ENCODE measurements around the gene PUS1. TPM values are rescaled to one million over a fixed set of nuclear protein-coding genes. Genes with fewer than 3 reads are reported as not detected.

Gene PUS1
- total RNA-seq, 1 donor from 2014 or later = 28.1 TPM

GRCh38 chr12:131895640-131896079 lies 33.4 kb upstream of the PUS1 start:
- no peak for DNase-seq
- no peak for TF ChIP-seq CTCF (IDR thresholded peaks at IDR 0.05; ENCODE audit: partially characterized antibody, unreplicated experiment)
- Mint-ChIP-seq H3K36me3 (ENCODE audit: unreplicated experiment) (no peaks in the 10 kb centered on the region), H3K4me1 (ENCODE audit: low read depth, unreplicated experiment) (peaks cover 13% of the 10 kb centered on the region), H3K4me3 (ENCODE audit: unreplicated experiment) (peak overlapping the region; percentile 87), H3K27ac (ENCODE audit: unreplicated experiment) (peak overlapping the region; percentile 88), H3K27me3 (ENCODE audit: unreplicated experiment) (peaks cover 10% of the 10 kb centered on the region), H3K9me3 (ENCODE audit: unreplicated experiment) (peaks cover 8% of the 10 kb centered on the region)

DNA sequence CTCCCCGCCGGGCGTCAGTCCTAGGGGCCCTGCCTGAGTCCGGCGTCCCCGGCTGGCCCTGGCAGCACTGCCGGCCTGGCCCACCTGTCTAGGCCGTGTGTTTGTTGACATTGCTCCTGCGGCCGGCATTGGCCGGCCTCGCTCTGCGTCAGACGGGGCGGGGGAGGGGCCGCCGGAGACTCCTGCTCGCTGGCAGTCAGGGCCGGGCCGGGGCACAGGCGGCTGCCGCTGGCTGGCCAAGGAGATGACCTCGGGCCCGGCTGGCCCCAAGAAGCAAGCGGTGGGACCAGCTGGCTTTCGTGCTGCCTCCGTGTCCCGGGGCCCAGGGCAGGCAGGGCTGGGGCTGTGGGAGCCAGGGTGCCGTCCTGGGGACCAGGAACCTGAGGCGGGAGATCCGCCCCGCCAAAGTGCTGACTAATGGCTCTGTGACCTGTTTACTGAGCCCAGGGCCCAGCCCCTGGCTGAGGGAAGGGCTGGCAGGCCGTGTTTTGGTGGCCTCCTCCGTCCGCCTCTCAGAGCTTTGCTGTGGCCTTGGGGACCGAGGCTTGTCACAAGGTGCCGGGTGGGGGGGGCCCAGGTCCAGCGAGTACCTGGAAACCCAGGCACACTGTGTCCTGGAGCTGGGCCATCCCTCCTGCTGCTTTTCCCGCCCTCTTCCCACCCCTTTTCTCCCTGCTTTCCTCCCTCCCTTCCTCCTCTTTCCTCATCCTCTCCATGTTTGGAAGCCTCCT lies 32.8 kb upstream of the PUS1 start:
- peaks cover 8% of the 10 kb centered on the region for H3K9me3 Mint-ChIP-seq (ENCODE audit: unreplicated experiment)
- no peak for TF ChIP-seq CTCF (IDR thresholded peaks at IDR 0.05; ENCODE audit: partially characterized antibody, unreplicated experiment)
- peak; percentile 90 for DNase-seq
- H3K36me3 Mint-ChIP-seq (ENCODE audit: unreplicated experiment) = no peaks in the 10 kb centered on the region
- peaks cover 13% of the 10 kb centered on the region for H3K4me1 Mint-ChIP-seq (ENCODE audit: low read depth, unreplicated experiment)
- H3K27ac Mint-ChIP-seq (ENCODE audit: unreplicated experiment) = peak overlapping the region; percentile 81
- H3K4me3 Mint-ChIP-seq (ENCODE audit: unreplicated experiment) = peak overlapping the region; percentile 87
- H3K27me3 Mint-ChIP-seq (ENCODE audit: unreplicated experiment) = peaks cover 10% of the 10 kb centered on the region

- Mint-ChIP-seq H3K36me3 (ENCODE audit: unreplicated experiment) (no peaks in the 10 kb centered on the region), H3K4me1 (ENCODE audit: low read depth, unreplicated experiment) (peaks cover 17% of the 10 kb centered on the region), H3K27me3 (ENCODE audit: unreplicated experiment) (peaks cover 10% of the 10 kb centered on the region), H3K9me3 (ENCODE audit: unreplicated experiment) (peaks cover 8% of the 10 kb centered on the region), H3K4me3 (ENCODE audit: unreplicated experiment) (peak overlapping the region; percentile 84), H3K27ac (ENCODE audit: unreplicated experiment) (peak overlapping the region; percentile 81)
- no peak for DNase-seq
- TF ChIP-seq CTCF (IDR thresholded peaks at IDR 0.05; ENCODE audit: partially characterized antibody, unreplicated experiment) = no peak
Observed at GRCh38 chr12:131896811-131897270, 32.2 kb upstream of the PUS1 start.

GRCh38 chr12:131897276-131897675 lies 31.8 kb upstream of the PUS1 start:
- Mint-ChIP-seq H3K9me3 (ENCODE audit: unreplicated experiment) (peaks cover 8% of the 10 kb centered on the region), H3K27ac (ENCODE audit: unreplicated experiment) (peak overlapping the region; percentile 87), H3K36me3 (ENCODE audit: unreplicated experiment) (no peaks in the 10 kb centered on the region), H3K27me3 (ENCODE audit: unreplicated experiment) (peaks cover 10% of the 10 kb centered on the region), H3K4me1 (ENCODE audit: low read depth, unreplicated experiment) (peaks cover 17% of the 10 kb centered on the region), H3K4me3 (ENCODE audit: unreplicated experiment) (peak overlapping the region; percentile 68)
- TF ChIP-seq CTCF (IDR thresholded peaks at IDR 0.05; ENCODE audit: partially characterized antibody, unreplicated experiment) = no peak
- no peak for DNase-seq

DNA sequence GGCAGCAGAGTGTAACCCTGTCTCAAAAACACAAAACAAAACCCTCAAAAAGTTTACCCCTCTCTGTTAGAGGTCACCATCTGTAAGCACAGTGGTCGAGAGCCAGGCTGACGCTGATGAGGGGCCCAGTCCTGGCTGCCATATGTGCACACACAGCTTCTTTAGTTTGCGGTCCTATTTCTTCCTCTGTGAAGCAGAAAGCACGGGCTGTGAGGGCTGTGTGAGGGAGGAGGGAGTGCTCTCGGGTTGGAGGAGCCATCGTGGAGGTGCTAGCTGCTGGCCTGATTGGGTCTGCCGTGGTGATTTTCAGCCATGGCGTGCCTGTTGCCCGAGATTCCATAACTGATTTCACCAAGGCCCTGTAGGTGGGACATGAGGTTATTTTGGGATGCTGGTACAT lies 31.2 kb upstream of the PUS1 start:
- Mint-ChIP-seq H3K27ac (ENCODE audit: unreplicated experiment) (peak overlapping the region; percentile 87), H3K27me3 (ENCODE audit: unreplicated experiment) (peaks cover 10% of the 10 kb centered on the region), H3K9me3 (ENCODE audit: unreplicated experiment) (peaks cover 8% of the 10 kb centered on the region), H3K4me3 (ENCODE audit: unreplicated experiment) (peak overlapping the region; percentile 68), H3K36me3 (ENCODE audit: unreplicated experiment) (no peaks in the 10 kb centered on the region), H3K4me1 (ENCODE audit: low read depth, unreplicated experiment) (peaks cover 17% of the 10 kb centered on the region)
- no peak for DNase-seq
- no peak for TF ChIP-seq CTCF (IDR thresholded peaks at IDR 0.05; ENCODE audit: partially characterized antibody, unreplicated experiment)
